GM12891 (cell line): ENCODE data around the gene SP7.

Experiments used
- DNase-seq: peaks from one replicate; pipeline ENCODE4 v3.0.0; 2011; ENCODE audit warnings: low spot score; ENCODE audit not compliant: insufficient read length
- FAIRE-seq: peaks from 2 replicates; lab custom pipeline; 2011; peaks lifted over from hg19 to GRCh38; lab: Jason Lieb, UNC
- PAX5 ChIP-seq: IDR thresholded peaks from 2 replicates; pipeline ENCODE4 v1.6.1; 2011; ENCODE audit warnings: low read length, moderate library complexity, mild to moderate bottlenecking; ENCODE audit not compliant: insufficient read depth, severe bottlenecking
- POLR2A ChIP-seq: IDR thresholded peaks from 2 replicates; pipeline ENCODE4 v1.6.1; 2011; ENCODE audit warnings: low read depth, low read length, control low read depth
- POLR2AphosphoS5 ChIP-seq: IDR thresholded peaks from 2 replicates; pipeline ENCODE4 v1.6.1; 2011; ENCODE audit warnings: low read depth, low read length, control low read depth
- POU2F2 ChIP-seq: IDR thresholded peaks from 2 replicates; pipeline ENCODE4 v1.6.1; 2011; ENCODE audit warnings: low read depth, mild to moderate bottlenecking, control low read depth, low read length, moderate library complexity
- SPI1 ChIP-seq: IDR thresholded peaks from 2 replicates; pipeline ENCODE4 v1.6.1; 2011; ENCODE audit warnings: low read depth, low read length, control low read depth
- TAF1 ChIP-seq: IDR thresholded peaks from 2 replicates; pipeline ENCODE4 v1.6.1; 2011; ENCODE audit warnings: low read depth, low read length, control low read depth

SP7 gene

DNA sequence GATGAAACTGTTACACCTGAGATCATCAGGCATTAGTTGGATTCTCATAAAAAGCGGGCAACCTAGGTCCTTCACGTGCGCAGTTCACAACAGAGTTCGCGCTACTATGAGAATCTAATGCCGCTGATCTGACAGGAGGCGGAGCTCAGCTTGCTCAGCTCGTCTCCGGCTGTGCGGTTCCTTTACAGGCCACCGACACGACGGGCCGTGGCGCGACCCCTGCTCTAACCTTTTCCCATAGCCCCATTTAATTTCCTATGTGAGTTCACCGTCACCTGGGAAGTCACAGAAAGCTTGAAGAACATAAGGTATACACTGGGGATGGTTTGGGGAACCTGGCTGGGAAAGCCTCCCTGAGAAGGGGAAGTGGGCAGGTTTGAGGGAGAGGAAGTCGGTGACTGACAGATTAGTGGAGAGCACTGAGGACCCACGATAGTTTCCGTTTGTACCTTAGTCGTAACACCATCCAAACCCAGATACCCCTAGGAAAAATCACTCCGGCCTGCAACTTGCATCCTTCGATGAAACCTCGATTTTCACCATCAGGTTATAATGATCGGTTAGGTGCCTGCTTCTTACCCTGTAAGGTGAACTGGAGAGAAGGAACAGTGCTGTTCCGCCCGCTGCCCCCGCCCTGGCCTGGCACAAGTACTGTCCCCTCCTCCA lies 11.9 kb downstream of the SP7 start:
- peak; percentile 68 for FAIRE-seq
- TF ChIP-seq TAF1 = no peak
- peak; percentile 95 for TF ChIP-seq SPI1
- no peak for TF ChIP-seq POLR2A
- TF ChIP-seq PAX5 = no peak
- peak; percentile 44 for DNase-seq

DNA sequence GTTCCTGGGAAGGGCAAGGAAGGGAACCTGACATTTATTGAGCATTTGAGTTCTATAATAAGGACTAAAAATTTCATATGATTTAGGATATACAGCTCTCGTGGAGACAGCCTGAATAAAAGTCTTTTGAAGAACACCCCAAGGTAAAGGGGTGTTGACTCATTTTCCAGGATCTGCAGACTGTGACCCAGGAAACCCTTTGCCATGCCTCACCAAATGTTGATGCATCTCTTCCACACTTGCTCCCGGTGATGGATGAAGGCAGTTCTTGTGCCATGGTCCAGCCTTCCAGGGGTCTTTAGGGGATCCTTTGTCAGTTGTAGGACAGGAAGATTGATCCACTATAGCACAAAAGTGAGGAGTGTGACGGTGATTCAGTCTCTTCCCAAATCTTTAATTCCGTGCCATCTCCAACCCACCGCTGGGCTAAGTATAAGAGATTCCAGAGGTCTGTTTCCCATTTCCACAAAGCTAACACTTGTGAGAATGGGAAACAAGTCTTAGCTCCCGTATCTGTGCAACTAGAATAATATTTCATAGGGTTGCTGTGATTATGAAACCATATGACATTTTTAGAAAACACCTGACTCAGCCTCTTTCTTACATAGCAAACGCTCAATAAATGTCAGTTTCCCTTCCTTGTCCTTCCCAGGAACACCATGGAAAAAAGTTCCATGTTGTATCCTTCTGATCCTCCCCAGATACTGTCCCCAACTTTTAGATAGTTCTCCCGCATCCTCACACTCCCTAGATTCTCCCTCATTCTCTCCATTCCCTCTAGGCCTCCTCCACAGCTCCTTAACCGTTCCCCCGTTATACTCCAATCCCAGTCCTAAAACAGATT lies 15.6 kb downstream of the SP7 start:
- FAIRE-seq (no peak), DNase-seq (no peak)
- TF ChIP-seq PAX5 = no peak
- no peak for TF ChIP-seq POU2F2
- TF ChIP-seq SPI1 = no peak
- no peak for TF ChIP-seq POLR2A
- TF ChIP-seq POLR2AphosphoS5 = no peak

DNA sequence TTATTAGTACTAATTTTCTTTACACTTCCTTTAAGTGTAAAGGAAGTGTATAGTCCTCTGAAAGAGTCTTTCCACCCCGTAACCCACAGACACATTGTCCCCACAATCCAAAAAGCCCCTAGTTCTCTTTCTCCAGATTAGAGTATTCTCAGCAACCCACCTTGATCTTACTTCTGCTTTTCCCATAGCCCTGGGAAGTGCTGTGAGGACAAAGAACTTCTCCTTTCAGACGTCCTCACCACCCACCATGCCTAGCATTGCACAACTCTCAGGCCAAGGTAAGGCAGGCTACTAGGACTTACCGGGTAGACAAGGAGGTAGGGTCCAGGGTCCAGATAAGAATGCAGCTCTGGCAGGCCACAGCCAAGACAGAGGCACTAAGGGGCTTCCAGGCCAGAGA lies 22.2 kb downstream of the SP7 start:
- DNase-seq (no peak), FAIRE-seq (no peak)
- TF ChIP-seq POU2F2 = no peak
- no peak for TF ChIP-seq POLR2AphosphoS5
- TF ChIP-seq POLR2A = no peak
- TF ChIP-seq SPI1 = 0 out of 2 replicates have a peak, but pooled peaks have one; percentile 12

DNA sequence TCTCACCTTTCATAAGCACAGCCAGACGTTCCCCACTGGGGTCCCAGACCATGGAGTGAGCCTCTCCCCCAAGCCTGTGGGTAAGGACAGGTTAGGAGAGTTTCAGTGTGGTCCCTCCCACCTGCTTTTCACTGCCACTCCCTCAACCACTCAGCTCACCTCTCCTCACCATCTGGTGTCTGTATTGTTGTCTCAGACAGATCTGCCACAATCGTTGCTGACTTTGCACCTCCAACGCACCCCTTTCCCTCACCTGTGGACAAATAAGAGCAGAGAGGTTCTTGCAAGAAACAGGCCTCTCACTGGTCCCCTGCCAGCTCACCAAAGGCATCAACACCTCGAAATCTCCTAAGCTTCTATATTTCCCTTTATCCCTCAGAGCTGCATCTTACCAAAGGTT lies 27.9 kb downstream of the SP7 start:
- TF ChIP-seq TAF1 (no peak), POLR2A (no peak), POLR2AphosphoS5 (no peak), SPI1 (no peak), POU2F2 (no peak), PAX5 (no peak)
- FAIRE-seq = no peak
- no peak for DNase-seq

DNA sequence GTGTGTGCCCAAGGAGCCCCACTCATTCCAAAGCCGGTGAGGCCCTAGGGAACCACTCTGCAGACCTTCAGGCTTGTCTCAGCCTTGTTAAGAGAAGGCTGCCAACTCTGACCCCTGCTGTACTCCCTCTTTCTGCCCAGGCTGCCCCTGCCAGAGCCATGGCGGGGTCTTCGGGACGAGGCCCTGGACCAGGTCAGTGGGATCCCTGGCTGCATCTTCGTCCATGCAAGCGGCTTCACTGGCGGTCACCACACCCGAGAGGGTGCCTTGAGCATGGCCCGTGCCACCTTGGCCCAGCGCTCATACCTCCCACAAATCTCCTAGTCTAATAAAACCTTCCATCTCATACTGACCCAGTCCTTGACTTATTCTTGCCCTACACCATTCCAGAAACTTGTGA lies 29.3 kb downstream of the SP7 start:
- no peak for TF ChIP-seq POU2F2
- TF ChIP-seq PAX5 = no peak
- TF ChIP-seq POLR2AphosphoS5 = no peak
- TF ChIP-seq SPI1 = no peak
- TF ChIP-seq POLR2A = no peak
- FAIRE-seq (no peak), DNase-seq (no peak)

DNA sequence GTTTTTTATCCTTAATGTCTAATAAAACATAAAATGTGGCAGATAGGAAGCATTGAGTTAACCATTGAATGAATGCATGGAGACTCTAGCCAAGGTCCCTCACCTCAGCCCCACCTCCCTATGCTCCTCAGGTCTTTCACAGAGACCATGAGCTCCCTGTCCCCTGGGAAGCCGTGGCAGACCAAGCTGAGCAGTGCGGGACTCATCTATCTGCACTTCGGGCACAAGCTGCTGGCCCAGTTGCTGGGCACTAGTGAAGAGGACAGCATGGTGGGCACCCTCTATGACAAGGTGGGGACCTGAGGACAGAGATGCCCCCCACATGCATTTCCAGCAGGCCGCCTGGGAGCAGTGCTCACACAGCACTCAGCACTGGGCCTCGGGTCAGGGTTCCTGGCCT lies 33.3 kb downstream of the SP7 start:
- DNase-seq (no peak), FAIRE-seq (no peak)
- TF ChIP-seq POU2F2 = no peak
- TF ChIP-seq SPI1 = no peak
- TF ChIP-seq PAX5 = no peak
- no peak for TF ChIP-seq TAF1

DNA sequence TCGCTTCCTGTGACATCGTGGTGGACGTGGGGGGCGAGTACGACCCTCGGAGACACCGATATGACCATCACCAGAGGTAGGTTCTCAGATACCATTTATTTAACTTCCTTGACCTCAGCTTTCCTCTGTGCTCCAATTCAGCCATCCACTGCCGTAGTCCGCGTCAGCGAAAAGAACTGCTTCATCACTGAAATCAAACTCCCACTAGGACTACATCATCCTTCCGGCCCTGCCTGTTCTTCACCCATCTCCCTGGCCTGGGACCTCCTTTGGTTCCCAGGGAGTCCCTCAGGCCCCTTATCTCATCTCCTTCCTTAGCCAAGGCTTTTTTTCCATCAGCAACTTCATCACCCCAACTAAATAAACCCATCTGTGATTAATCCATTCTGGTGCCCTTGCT lies 36.0 kb downstream of the SP7 start:
- DNase-seq (no peak), FAIRE-seq (no peak)
- no peak for TF ChIP-seq PAX5
- no peak for TF ChIP-seq TAF1
- TF ChIP-seq POLR2AphosphoS5 = no peak
- TF ChIP-seq SPI1 = no peak
- no peak; the same call in 1 of the 2 replicates for TF ChIP-seq POU2F2
- no peak for TF ChIP-seq POLR2A

DNA sequence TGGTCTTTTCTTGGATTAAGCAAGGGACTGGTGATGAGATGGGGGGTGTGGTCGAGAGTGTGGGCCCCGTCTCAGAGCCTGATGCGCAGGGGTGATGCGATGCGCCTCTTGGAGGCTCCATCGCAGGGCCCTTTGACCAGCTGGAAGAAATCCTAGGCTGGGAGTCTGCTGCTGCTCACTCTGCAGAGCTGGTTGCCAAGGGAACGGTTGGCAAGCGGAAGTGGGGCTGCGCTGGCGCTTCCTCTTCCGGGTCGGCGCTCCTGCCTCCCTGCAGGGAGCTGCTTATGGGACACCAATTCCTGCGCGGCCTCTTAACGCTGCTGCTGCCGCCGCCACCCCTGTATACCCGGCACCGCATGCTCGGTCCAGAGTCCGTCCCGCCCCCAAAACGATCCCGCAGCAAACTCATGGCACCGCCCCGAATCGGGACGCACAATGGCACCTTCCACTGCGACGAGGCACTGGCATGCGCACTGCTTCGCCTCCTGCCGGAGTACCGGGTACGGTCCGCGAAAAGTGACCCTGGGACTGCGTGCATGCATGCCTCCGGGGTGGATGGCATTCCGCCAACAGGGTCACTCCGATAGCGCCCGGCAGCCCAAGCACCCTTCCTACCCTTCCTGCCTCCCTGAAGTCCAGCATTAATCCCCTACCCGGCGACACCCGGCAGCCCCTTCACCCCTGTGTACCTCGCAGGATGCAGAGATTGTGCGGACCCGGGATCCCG lies 36.5 kb downstream of the SP7 start, which contains the start of gene MYG1:
TSS of gene MYG1 (plus strand) at position 242 of the 727 bp plus-strand sequence. CDS start at position 285, 43 bp downstream.
- peak; percentile 77 for DNase-seq
- peak; percentile 95 for FAIRE-seq
- TF ChIP-seq POU2F2 (peak; percentile 27; the same call in 1 of the 2 replicates), POLR2A (peak; percentile 89), TAF1 (peak; percentile 36; the same call in 1 of the 2 replicates), SPI1 (peak; percentile 72), POLR2AphosphoS5 (peak; percentile 92), PAX5 (no peak)

DNA sequence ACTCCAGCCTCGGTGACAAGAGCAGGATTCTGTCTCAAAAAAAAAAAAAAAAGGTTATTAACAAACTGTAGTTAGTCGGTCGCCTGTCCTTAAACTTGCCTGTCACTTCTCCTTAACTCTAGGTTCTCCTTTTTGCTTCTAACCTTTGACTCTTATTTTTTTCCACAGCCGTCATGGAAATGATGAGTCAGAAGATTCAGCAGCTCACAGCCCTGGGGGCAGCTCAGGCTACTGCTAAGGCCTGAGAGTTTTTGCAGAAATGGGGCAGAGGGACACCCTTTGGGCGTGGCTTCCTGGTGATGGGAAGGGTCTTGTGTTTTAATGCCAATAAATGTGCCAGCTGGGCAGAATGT lies 37.1 kb downstream of the SP7 start:
- FAIRE-seq (no peak), DNase-seq (no peak)
- no peak for TF ChIP-seq POLR2A
- no peak for TF ChIP-seq PAX5
- TF ChIP-seq POU2F2 = no peak
- TF ChIP-seq TAF1 = no peak
- TF ChIP-seq SPI1 = no peak
- no peak for TF ChIP-seq POLR2AphosphoS5
